Activated B cell treated with CpG ODN at 0.5 μM for 24 hours (primary cell): ENCODE measurements around the gene DMBT1. TPM values are rescaled to one million over a fixed set of nuclear protein-coding genes. Genes with fewer than 3 reads are reported as not detected.

ENCODE experiments used
- ATAC-seq: fragments of 200-7000 bp; cut with Tn5 transposase; one replicate; pipeline ENCODE4 v1.10.0; 2021; ENCODE audit warnings: low read depth, mild to moderate bottlenecking, moderate library complexity
- CTCF ChIA-PET: fragments of 350-600 bp; sonication (Branson Sonifier 250); formaldehyde crosslinking; loops from one replicate; lab custom pipeline; 2021; ENCODE audit warnings: antibody characterized with exemption; lab: Charles Lee
- POLR2A ChIA-PET: fragments of 350-600 bp; sonication (Branson Sonifier 250); formaldehyde crosslinking; loops from one replicate; lab custom pipeline; 2021; ENCODE audit warnings: antibody characterized with exemption; lab: Charles Lee
- DNase-seq: peaks from one replicate; pipeline ENCODE4 v3.0.0; 2022
- H3K27ac Mint-ChIP-seq: one replicate; pipeline ENCODE4 v1.8.0; 2020; ENCODE audit warnings: mixed read lengths
- H3K27me3 Mint-ChIP-seq: one replicate; pipeline ENCODE4 v1.8.0; 2021; ENCODE audit warnings: mixed read lengths
- H3K36me3 Mint-ChIP-seq: one replicate; pipeline ENCODE4 v1.8.0; 2021; ENCODE audit warnings: low read depth, mixed read lengths
- H3K4me1 Mint-ChIP-seq: one replicate; pipeline ENCODE4 v1.8.0; 2021; ENCODE audit warnings: mixed read lengths
- H3K4me3 Mint-ChIP-seq: one replicate; pipeline ENCODE4 v1.8.0; 2020; ENCODE audit warnings: mild to moderate bottlenecking, mixed read lengths
- H3K9me3 Mint-ChIP-seq: one replicate; pipeline ENCODE4 v1.8.0; 2020; ENCODE audit warnings: mixed read lengths
- intact Hi-C: fragments of 100-400 bp; cut with micrococcal nuclease; formaldehyde crosslinking; loops from one replicate; pipeline ENCODE4 v1.15.1; 2024
- total RNA-seq: library from RNA; stranded (reverse); gene quantifications from 2 replicates; pipeline ENCODE4 v1.2.3, GENCODE V29; 2022
- TF ChIP-seq, protein P1 (sequence below): fragments of 200-600 bp; IDR thresholded peaks from one replicate; pipeline ENCODE4 v1.8.0; 2022; ENCODE audit warnings: antibody characterized with exemption, mild to moderate bottlenecking

The DMBT1 gene
- total RNA-seq, 1 donor from 2014 or later, result not detected

DNA sequence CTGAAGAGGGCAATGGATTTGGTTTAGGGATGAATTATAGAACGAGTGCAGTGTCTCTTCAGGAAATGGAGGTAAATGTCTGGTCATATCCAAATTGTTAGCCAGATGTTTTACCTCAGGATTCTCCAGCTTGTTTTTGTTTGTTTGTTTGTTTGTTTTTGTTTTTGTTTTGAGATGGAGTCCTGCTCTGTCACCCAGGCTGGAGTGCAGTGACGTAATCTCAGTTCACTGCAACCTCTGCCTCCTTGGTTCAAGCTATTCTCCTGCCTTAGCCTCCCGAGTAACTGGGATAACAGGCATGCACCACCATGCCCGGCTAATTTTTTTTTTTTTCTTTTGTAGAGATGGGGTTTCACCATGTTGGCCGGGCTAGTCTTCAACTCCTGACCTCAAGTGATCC is 132.2 kb downstream of the DMBT1 start:
- no peak overlapping the region for H3K27ac Mint-ChIP-seq
- H3K36me3 Mint-ChIP-seq, result no peaks in the 10 kb centered on the region
- CTCF ChIA-PET, result no interaction called here
- peaks cover 3% of the 10 kb centered on the region for H3K27me3 Mint-ChIP-seq
- ATAC-seq, result no peak
- POLR2A ChIA-PET, result no interaction called here
- H3K9me3 Mint-ChIP-seq, result no peaks in the 10 kb centered on the region
- intact Hi-C loops, result no loop called here
- TF ChIP-seq, protein P1, sequence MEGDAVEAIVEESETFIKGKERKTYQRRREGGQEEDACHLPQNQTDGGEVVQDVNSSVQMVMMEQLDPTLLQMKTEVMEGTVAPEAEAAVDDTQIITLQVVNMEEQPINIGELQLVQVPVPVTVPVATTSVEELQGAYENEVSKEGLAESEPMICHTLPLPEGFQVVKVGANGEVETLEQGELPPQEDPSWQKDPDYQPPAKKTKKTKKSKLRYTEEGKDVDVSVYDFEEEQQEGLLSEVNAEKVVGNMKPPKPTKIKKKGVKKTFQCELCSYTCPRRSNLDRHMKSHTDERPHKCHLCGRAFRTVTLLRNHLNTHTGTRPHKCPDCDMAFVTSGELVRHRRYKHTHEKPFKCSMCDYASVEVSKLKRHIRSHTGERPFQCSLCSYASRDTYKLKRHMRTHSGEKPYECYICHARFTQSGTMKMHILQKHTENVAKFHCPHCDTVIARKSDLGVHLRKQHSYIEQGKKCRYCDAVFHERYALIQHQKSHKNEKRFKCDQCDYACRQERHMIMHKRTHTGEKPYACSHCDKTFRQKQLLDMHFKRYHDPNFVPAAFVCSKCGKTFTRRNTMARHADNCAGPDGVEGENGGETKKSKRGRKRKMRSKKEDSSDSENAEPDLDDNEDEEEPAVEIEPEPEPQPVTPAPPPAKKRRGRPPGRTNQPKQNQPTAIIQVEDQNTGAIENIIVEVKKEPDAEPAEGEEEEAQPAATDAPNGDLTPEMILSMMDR, result no peak
- no peak overlapping the region for H3K4me3 Mint-ChIP-seq
- no peak for DNase-seq
- no peaks in the 10 kb centered on the region for H3K4me1 Mint-ChIP-seq

Other genes with a start within 250 kb of the DMBT1 start
- 11.8 and 12.8 TPM in 2 replicates for gene PLEKHA1, start 186.0 kb upstream of the DMBT1 start, total RNA-seq
- not detected in 2 replicates for gene ARMS2, start 106.1 kb upstream of the DMBT1 start, total RNA-seq
- not detected in 2 replicates for gene HTRA1, start 99.2 kb upstream of the DMBT1 start, total RNA-seq
- not detected in 2 replicates for gene C10orf120, start 139.1 kb downstream of the DMBT1 start, total RNA-seq